HG03469 (cell line): ENCODE measurements around the gene TRAPPC2.
"Not testable (repeated sequence)": the region's sequence is repeated elsewhere in the genome, so short reads cannot be mapped to it uniquely, and the experiment has no call there.

ENCODE experiments used
- ATAC-seq: cut with Tn5 transposase; IDR thresholded peaks from one replicate; pipeline ENCODE4 v1.9.1; 2021; ENCODE audit warnings: mild to moderate bottlenecking, moderate library complexity, moderate number of reproducible peaks; ENCODE audit not compliant: unreplicated experiment

TRAPPC2 gene

DNA sequence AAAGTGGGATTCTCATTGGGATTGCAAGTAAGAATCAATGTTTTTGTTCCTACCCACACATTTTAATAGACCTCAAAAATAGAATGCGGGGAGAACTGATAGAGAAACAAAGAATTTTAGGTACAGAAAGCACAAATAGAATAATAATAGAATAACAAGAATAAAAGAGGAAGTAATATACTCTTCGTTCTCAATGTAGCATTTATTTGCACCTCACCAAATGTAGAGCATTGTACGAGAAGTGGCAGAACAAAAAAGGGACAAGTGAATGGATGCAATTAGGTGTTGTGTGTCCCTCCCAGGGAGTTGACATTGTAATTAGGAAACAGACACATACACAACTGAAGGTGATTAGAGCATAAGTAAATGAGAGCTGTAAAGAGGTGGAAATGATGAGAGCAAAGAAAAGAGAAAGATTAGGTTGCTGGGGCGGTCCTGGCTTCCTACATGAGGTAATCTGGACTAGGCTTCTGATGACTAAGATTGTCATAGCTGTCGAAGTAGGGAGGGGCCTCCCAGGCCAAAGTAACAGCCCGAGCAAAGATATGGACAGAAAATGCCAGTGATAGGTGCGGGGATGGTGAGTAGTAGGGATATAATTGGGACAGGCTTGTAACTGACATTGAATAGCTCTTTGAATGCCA, 35.1 kb downstream of the TRAPPC2 start:
- ATAC-seq: no peak

DNA sequence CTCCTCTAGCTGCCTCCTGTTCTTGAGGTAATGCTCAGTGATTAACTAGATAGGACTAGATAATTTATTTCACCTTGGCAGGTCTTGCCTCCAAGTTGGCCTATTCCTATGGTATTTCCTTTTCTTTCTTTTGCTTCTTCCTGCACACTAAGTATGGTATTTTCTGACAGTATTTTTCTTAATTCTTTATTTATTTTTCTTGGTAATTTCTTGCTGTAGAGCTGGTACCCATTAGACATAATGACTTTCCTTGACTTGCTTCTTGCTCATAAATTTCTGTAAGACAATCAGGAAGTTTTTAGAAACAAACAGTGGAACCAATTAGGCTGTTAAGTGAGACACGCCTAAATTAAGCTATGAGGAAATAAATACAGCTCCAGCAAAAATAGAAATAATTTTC, 36.0 kb downstream of the TRAPPC2 start:
- no peak for ATAC-seq

DNA sequence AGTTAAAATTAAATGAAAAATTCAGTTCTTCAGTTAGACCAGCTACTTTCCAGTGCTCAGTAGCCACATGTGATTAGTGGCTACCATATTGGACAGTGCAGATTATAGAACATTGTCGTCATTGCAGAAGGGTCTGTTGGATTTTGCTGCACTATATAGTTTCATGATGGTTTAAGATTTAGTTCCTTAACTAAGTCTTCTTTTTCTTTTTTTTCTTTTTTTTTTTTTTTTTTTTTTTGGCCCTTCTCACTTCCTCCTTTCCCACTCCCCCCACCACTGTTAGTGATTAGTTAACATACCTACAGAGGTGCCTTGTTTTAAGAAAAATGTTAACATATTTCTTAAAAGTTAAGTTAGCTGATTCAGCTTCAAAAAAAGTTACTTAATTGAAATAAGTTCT, 36.4 kb downstream of the TRAPPC2 start:
- no peak for ATAC-seq

DNA sequence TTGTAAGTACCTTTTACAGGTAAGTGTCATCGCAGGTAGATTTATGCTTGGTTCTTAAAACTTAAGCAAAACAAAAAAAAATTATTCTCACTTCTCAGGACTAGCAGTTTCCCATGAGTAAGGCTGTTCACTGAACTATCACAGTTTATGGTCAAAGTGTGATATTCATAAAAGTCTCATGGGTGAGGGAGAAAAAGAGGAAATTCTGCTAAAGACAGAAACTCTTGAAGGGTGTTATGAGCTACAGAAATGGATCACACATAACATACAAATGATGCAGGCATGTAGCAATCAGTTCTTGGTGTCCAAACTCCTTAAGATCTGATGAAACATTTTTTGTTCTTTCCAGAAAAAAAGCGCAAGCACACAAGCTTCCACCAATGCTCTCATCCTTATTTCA, 37.0 kb downstream of the TRAPPC2 start:
- ATAC-seq: peak; percentile 40

DNA sequence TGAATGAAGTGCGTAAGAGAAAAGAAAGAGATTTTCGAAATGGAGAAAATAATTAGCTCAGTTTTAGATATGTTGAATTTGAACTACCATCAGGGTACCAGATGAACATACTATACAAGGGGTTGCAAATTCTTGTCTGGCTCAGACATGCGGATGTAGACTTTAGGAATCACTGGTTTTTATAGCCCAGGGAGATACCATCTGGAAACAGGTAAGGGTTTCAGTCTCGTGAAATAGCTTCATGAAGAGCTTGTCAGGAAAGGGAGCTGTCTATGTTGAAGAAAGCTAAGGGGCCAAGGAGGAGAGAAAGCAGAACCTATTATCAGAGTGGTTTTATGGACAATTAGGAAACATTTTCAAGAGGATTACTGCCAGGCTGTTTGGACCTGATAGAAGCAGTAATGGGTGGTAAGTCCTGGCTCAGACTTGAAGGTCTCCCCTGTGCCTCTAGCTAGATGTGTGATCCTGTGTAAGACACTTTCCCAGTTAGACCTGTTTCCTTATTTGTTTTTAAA, 38.8 kb downstream of the TRAPPC2 start:
- ATAC-seq: no peak

DNA sequence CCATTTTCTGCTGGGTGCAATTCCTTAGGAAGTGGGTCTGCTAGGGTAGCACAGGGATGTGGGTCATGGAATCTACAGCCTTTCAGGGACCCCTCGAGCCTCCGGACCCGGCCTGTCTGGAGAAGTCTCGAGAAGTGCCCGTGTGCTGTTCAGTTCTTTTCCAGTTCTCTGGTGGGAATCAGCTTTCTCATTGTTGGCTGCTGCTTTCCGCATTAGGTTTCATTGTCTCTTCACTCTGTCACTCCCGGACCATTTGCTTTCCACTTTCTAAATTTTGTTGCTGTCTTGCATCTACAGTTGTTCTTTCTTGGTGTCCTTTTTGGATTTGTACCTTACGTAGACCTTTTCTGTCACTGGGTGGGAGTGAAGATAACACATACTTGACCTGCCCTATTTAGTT, 39.4 kb downstream of the TRAPPC2 start:
- ATAC-seq: no peak

DNA sequence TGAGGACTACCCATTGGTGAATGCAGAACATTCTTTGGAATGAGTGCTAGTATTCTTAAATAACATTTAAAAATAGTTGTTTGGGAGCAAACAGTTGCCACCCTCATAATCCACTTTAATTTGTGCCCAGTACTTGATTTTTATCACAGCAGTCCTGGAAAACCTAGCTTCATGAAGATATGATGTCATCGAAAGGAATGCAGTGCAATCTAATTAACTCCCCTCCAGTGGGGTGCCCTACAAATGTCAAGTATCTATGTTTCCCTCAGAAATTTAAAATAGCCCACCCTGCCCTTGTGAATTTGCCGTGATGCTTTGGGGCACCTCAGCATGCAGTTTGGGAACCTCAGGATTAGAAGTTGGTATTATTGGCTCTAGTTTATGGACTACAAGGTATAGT, 40.1 kb downstream of the TRAPPC2 start:
- ATAC-seq: no peak

DNA sequence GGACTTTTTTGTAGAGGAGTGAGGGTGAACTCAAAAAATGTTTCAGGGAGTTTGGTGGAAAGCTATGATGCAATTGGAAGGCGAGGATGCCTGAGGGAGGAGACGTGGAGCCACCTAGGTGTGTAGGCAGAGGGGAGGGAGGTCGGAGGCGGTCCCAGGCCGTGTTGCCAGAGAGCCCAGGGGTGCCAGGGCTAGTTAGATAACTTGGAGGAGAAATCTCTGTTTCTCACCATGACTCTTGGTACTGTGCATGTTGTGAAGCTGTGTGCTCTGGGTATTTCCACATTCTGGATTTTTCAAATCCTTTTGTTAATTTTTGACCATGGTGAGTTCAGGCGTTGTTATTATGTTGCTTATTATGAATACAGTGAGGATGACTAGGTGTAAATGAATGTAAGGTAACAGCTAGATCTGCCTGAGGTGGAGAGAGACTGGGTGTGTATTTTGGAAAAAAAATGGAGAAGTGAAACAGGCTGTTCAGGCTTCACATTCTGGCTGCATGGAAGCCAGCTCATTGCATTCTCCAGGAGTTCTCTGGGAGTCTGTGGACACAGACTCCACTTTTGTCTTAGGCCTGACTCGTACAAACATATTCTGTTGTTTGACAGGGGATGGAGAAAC, 41.0 kb downstream of the TRAPPC2 start:
- no peak for ATAC-seq

DNA sequence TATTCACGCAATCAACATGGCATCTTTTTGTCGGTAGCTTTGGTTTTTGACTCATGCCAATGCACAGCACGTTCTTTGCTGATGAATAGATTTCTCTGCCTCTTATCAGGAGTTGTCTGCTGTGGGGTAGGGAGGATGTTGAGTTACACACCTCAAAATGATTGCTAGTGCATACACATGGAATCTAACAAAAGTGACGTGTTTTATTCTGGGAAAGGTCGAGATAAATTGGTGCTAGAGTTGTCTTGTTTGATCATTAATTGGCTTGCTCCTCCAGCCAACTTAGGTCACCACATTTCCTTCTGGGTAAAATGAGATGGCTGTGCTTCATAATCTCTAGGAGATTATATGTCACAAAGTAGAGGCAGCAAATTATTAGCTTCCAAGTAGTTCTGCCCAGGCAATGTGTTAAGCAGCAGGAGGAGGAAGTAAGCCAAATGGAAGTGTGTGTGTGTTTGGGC, 41.6 kb downstream of the TRAPPC2 start:
- ATAC-seq: no peak

DNA sequence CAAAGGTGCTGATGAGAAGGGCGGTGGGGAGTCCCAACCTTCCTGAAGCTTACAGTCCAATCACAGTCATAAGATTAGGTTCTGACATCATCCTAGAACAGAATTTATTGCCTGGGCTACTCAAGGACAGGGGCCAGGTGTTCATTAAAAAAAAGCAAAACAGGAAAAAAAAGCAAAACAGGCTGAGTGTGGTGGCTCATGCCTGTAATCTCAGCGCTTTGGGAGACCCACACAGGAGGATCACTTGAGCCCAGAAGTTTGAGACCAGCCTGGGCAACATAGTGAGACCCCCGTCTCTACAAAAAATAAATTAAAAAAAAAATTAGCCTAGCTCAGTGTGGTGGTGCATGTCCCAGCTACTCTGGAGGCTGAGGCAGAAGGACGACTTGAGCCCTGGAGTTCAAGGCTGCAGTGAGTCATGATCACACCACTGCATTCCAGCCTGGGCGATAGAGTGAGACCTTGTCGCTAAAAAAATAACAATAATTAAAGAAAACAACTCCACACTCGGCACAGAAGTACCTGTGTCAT, 42.5 kb downstream of the TRAPPC2 start:
- no peak for ATAC-seq

DNA sequence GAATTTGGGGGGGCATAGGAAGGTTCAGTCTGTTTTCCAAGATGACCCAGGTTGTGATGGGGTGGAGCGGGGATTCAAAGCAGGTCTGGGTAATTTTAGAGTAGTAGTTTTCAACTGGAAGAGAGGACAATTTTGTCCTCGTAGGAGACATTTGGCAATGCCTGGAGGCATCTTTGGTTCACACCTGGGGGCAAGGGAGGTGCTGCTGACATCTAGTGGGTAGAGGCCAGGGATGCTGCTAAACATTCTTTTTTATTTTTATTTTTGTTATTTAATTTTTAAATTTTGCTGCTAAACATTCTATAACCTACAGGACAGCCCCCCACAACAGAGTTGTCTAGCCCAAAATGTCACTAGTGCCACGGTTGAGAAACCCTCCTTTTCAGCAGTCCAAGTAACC, 43.6 kb downstream of the TRAPPC2 start:
- no peak for ATAC-seq

DNA sequence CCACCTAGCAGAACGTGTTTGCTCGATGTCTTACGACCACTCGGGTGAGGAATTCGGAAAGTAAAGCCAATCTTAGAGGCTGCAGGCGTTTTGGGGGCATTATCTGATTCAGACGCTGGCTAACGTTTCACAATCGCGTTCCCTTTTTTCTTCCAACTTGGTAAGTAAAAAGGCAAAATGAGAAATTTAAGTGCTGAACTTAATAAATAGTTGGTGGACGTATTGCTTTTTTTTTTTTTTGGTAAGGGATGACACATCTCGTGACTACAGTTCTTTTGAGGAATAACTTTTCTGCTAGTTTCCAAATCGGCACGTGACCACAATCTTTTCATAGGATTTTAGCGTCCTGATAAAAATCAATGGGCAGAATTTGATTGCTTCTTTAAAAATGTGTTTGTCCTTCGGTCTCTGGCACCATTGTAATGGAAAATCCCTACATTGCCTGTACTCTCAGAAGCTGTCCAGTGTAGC, 44.6 kb downstream of the TRAPPC2 start:
- no peak for ATAC-seq

DNA sequence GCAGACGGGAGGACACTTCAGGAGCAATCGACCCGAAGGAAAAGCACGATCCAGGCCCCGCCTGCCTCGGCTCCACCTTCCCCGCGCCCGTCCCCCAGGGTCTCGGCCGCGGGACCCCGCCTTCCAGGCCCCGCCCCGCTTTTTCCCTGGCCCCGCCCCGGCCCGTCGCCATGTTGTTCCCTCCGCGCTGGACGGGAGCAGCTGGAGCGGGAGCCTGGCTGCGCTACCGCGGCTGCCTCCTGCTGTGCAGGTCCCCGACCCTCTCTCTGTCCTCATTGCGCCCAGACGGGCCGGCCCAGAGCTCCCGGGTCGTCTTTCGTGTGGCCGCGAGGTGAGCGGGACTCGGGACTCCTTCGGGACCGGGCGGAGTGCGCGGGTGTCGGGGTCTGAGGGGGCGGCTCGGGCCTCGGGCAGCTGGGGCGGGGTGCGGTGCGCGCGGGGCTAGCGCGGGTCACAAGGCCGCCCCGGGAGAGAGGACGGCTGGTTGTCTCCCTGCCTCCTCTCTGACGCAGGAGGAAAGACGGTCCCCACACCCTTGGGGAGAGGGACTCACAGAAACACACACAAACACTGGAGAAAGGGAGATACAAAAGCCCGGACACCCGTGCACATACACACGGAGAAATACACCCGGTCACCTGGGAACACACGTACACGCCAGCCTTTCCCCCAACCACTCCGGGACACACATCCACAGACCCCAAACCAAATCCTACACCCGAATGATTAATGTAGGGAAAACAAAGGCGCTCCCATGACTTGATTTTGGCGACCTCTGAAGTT, 45.3 kb downstream of the TRAPPC2 start, which contains the start of gene RAB9A:
Gene RAB9A (plus strand): TSS at position 171 of the 783 bp plus-strand sequence. CDS start 19,619 bp downstream, outside the sequence.
- ATAC-seq: no peak

DNA sequence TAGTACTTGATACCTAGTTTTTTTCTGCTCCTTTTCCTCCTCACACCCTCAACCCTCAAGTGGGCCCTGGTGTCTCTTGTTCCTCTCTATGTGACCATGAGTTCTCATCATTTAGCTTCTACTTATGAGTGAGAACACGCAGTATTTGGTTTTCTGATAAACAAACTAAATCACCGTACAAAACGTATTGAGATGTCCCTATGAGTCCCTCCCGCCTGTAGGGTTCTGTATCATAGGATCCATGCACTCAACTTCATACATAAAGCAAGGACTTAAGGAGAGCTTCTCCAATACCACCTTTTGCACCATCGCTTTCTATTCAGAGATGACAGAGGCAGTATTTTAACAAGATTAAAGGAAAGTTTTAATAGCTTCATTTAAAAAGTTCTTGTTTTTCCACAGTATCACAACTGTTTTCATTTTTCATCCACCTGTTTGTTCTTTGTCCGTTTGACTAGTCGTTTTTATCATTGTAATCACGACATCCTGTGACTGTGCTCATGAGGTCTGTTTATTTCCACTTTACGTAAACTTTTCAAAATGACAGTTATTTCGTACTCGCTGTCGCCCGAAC, 45.9 kb downstream of the TRAPPC2 start:
- no peak for ATAC-seq

DNA sequence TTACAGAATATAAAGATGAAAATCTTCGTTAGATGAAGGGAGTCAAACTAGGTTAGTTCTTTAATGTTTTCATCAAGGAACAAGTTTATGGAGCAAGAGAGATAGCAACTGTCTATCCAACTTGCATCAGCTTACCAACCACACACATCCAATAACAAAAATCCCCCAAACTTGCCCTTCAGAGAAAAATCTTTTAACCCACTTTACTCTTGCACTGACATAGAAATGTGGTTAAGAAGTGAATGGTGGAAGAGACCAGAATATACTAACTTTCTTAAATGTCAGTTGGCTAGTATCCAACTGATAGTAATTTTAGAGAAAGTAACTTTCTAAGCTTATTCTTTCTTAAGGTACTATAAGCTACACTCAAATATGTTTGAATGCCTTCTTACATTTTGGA, 47.2 kb downstream of the TRAPPC2 start:
- no peak for ATAC-seq

DNA sequence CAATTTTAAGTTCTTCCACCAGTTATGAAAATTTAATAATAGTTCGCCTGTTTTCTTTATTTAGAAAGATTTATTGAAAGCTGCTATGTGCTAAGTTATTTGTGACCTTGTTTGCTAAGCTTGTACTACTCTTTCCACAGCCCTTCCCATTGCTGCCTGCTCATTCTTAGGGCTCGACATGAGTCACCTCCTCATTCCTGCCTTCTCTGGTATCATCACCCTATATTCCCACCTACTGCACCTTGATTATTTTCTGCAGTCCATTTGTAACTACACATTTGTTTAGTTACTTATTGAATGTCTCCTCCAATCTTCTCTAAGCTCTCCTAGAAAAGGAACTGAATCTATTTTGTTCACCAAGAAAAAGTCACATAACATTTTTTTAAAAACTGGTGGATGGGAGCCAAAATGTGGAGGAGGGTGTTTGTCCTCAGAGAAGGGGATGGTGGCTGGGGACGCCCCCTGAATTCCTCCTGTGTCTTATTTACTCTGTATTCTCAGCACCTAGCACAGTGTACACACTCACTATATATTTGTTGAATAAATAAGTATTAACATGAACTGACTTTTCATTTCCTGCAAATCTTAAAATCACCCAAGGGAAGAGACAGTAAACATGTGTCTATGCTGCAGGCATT, 49.2 kb downstream of the TRAPPC2 start:
- ATAC-seq: no peak

DNA sequence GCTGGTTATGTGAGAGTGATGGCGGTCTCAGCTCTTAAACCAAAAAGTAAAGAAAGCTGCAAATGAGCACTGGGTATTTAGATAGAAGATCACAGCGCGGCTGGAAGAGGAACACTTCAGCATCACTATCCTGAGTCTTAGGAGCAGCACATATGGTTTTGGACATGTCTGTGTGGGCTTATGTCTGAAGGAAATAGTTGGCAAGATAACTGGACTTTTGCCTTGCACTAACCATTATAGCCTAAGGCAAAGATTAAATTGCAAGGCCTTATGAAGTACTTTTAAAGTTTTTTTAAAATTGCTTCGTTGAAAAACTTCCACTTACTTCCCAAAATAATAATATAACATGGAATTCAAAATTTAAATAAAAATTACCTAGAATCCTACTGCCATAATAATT, 50.1 kb downstream of the TRAPPC2 start:
- ATAC-seq: no peak

DNA sequence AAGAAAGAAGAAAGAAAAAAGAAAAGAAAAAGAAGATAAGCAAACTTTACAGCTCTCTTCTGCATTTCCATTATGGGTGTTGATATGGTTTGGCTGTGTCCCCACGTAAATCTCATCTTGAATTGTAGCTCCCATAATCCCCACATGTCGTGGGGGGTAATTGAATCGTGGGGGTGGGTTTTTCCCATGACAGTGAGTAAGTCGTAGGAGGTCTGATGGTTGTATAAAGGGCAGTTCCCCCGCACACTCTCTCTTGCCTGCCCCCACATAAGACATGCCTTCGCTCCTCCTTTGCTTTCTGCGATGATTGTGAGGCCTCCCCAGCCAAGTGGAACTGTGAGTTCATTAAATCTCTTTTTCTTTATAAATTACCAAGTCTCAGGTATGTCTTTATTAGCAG, 52.8 kb downstream of the TRAPPC2 start:
- no peak for ATAC-seq

DNA sequence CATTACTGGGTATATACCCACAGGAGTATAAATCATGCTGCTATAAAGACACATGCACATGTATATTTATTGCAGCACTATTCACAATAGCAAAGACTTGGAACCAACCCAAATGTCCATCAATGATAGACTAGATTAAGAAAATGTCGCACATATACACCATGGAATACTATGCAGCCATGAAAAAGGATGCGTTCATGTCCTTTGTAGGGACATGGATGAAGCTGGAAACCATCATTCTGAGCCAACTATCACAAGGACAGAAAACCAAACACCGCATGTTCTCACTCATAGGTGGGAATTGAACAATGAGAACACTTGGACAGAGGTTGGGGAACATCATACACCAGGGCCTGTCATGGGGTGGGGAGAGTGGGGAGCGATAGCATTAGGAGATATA, 54.7 kb downstream of the TRAPPC2 start:
- not testable (repeated sequence) for ATAC-seq

DNA sequence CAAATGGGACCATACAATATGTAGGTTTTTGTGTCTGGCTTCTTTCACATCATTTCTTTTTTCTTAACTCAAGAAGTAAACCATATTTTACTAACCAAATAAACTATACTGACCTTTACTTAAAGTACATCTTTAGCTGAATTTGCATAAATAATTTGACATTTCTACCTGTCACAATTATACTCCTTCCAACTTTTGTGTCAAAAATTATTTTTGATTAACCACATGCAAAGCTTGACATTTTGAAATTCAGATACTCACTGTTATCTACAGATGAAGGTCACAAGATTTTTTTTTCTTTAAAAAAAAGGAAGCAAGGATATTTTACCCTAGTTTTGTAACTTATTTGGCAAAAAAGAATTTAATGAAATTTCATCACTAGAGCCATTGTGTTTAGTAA, 57.5 kb downstream of the TRAPPC2 start:
- ATAC-seq: no peak
